Hindlimb muscle (tissue), 1 donor: Measurements from ENCODE around the gene SSH2. TPM values are rescaled to one million over a fixed set of nuclear protein-coding genes. Genes with fewer than 3 reads are reported as not detected.
"Not testable (repeated sequence)": the region's sequence is repeated elsewhere in the genome, so short reads cannot be mapped to it uniquely, and the experiment has no call there.

Experiments
- DNase-seq: peaks from one replicate; pipeline ENCODE4 v3.0.0-alpha.2; 2013
- polyA plus RNA-seq: library from polyadenylated mRNA; unstranded; fragments of 120-200 nt; gene quantifications from one replicate; pipeline ENCODE4 v1.2.1, GENCODE V29; 2013; ENCODE audit not compliant: insufficient read length

The SSH2 gene
- polyA plus RNA-seq, 1 donor: 23.5 TPM

DNA sequence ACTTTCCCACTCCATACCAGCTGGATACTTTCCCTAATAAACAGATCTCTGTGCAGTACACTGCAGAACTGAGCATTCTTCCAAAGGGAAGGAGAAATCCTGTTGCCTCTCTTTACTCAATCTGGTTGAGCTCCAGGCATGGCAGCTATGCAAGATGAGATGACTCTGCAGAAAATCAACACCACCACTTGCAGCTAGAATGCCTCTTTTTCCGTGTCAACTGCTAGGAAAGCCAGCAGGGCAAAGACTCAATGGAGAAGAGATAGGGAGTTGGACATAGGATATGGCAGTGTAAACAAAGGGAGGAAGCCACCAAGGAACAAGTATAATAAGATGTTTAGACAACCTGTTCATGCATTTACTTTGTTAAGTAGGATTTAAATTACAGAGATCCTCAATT lies 266.9 kb downstream of the SSH2 start:
- no peak for DNase-seq

DNA sequence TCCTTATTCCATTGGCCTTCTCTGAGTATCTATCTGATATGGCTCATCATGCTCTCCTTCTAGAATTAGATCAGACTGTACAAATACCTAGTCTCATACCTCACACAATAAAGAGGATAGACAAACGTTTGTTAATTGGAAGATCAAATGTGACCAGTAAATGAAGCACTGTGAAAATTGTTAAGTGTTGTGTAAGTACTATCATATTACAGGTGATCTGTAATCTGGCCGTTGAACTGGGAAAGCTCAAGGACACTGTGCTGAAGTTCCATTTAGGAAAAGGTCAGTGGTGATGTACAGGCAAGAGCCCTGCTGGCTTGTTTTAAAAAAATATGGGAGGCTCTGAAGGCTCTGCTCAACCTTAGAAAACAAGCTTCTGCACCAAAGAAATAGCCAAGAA lies 268.8 kb downstream of the SSH2 start:
- DNase-seq: no peak

DNA sequence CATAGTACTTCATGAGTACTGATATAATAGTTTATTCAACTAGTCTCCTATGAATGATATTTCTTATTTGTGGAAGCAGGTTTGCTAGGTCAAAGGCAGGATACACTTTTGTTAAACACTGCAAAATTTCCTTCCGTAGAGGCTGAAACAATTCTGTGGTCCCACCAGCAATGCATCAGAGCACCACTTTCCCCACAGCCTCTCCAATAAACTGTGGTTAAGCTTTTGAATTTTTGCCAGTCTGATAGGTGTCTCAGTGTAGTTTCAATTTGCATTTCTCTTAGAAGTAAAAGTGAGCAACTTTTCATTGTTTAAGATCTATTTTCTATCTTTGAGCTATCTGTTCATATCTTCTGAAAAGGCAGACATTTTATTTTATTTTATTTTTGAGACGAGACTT lies 270.9 kb downstream of the SSH2 start:
- no peak for DNase-seq

DNA sequence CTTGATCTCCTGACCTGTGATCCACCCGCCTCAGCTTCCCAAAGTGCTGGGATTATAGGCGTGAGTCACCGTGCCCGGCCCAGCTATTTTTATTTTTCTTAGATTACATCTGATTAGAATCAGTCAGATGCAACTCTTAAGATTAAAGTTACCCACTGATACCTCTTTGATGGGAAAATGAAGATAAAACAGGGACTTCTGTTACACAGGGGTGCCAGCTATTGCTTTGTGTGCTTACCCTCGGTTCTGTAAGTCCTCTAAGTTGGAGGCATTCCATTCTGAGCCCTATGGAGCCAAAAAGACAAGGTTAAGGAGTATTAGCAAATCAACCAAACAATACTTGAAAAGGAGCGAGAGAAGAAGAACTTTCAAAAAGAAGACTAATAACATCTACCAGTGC lies 274.7 kb downstream of the SSH2 start:
- no peak for DNase-seq

DNA sequence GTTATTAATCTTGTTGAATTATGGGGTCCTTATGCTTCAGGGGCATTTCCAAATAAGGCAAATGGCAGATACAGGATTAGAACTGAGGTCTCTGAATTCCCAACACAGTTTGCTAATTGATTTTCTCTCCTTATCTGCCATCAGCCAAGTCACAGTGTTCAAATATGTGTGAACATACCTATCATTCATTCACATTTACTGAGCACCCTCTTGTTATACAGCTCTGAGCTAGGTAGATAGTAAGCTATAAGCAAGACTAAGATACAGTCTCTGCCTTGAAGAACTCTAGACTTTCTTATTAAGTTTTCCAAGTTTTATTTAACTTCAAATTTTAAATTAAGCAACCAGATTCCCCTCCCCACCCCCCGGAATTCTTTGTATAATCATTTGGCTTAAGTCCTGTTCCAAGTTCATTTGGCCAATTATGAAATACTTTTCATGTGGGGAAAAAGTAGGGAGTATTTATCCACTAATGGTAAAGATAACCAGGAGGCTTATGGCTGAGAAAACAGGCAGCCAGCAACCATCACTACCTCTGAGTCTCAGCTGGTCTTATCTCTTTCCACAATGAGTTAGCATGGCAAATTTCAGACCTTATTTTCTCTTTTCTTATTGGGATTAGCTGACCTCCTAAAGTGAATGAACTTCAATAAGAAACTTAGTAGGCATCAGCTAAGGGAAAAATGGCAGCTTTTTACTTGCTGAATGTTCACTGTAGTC lies 275.9 kb downstream of the SSH2 start:
- no peak for DNase-seq

DNA sequence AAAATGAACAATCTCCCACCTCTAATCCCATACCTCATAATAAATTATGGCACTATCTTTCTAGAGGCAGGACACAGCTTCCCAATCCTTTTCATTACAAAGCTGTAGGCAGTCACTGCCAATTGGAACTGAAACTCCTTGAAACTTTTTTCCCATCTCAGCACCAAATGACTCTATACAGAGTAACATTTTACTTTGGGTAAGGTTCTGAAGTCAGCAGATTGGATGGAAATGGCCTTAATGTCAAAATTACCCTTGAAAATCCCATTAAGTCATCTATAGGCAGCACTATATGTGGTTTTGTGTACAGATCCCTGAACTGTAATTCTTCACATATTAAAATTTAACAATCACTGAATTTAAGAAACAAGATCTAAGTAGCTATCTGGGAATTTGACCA lies 277.1 kb downstream of the SSH2 start:
- no peak for DNase-seq

DNA sequence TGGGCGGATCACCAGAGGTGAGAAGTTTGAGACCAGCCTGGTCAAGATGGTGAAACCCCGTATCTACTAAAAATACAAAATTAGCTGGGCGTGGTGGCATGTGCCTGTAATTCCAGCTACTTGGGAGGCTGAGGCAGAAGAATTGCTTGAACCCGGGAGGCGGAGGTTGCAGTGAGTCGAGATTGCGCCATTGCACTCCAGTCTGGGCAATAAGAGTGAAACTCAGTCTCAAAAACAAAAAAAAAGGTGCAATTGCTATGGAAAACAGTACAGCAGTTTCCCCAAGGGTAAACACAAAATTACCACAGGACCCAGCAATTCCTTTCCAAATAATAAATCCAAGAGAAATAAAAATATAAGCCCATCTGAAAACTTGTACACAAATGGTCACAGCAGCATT lies 278.1 kb downstream of the SSH2 start:
- DNase-seq: not testable (repeated sequence)

DNA sequence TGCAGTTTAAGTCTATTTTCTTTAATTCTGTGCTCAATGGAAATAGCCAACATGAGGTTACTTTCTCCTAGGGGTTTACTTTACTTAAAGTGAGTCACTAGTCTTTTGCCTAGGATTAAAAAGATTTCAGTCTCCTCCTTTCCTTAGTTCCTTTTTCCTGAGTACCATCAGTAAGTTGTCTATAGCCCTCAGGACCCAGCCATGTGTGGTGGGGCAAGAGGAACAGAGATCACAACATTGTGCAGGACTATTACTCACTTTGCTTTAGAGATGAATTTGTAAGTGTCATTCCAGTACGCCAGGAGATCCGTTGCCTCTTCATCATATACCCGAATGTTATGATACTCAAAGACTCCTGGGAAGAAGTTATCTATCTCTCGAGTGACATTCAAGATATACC lies 279.6 kb downstream of the SSH2 start:
- no peak for DNase-seq

DNA sequence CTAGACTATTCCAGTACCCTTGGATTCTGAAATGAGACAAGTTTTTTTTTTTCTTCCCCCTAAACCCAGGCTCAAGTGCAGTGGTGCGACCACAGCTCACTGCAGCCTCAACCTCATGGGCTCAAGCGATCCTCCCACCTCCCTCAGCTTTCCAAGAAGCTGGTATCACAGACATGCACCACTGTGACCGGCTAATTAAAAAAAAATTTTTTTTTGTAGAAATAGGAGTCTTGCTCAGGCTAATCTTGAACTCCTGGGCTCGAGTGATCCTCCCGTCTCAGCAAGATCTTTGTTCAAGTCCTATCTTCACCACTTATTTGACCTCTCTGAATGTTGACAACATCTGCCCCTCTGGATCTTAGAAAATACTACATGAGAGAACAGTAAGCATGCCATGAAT lies 280.7 kb downstream of the SSH2 start:
- DNase-seq: no peak

DNA sequence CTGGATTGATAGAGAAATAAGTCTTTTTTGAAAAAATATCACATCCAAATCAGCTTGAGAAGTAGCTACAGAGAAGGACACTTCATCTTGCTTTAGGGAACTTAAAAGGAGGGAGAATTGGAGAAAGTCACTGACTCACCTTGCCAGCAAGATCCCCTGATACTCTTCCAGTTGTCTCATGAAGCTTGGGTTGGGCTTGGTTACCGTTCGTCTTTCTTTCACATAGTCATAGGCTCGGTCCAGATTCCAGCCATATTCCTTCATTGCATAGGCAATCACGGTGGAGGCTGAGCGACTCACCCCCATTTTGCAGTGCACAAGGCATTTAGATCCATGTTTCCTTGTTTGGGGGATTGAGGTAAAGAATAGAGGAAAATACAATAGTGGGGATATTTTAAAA lies 282.0 kb downstream of the SSH2 start:
- no peak for DNase-seq

DNA sequence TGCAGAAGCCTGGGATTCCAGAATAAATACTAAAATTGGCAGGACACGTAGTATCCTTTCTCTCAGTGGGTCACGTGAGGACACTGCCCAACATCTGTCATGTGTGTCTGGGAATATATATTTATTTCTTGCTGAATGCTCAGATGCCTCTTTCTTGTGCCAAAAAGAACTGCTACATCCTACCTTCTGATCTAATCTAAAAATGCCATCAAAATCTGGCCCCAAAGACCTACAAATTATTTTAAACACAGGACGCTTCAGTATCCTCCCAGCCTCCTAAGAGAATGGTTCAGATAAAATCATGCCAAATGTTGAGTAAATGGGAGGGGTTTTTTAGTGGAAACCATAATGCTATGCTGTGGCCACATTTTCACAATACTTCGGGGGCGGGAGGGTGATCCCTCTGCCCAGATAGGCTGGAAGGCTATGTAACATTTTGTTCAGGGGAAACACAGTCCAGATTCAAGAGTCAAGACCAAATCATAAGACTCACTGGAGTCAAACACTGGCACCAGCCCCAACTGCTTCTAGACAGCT lies 284.4 kb downstream of the SSH2 start:
- DNase-seq: peak; percentile 42

DNA sequence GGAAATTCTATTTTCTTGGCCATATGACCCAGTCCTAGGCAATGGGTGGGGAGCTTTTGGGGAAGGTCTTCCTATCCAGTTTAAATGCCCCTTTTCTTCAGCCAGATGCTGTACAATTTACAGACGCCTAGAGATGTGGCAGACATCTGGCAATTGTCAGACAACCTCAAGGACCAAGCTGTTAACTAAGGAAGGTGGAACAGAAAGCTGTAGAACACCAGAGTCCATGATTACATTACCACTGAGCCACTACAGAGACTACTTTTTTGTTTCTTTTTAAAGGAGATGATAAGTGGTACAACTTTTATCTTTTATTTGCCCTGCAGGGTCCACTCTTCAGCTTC lies 286.2 kb downstream of the SSH2 start:
- DNase-seq: no peak

DNA sequence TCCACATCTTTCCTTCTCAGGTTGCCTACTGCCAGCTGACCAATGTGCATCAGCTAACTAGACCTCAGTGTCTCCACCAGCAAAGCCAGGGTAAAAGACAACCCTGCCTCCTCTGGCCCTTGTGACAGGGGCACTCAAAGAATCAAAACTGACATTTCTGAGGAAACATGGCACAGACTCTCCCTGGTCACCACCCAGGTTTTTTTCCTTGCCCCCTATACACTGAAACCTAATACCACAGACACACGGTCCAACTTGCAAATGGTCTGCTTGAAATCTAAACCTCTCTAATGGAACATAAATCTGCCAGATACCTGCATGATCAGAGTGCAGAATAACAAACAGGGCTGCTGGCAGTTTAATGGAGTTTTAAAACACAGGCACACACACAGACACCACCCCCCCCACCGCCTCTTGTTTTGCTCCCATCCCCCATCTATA lies 287.8 kb downstream of the SSH2 start:
- DNase-seq: no peak

DNA sequence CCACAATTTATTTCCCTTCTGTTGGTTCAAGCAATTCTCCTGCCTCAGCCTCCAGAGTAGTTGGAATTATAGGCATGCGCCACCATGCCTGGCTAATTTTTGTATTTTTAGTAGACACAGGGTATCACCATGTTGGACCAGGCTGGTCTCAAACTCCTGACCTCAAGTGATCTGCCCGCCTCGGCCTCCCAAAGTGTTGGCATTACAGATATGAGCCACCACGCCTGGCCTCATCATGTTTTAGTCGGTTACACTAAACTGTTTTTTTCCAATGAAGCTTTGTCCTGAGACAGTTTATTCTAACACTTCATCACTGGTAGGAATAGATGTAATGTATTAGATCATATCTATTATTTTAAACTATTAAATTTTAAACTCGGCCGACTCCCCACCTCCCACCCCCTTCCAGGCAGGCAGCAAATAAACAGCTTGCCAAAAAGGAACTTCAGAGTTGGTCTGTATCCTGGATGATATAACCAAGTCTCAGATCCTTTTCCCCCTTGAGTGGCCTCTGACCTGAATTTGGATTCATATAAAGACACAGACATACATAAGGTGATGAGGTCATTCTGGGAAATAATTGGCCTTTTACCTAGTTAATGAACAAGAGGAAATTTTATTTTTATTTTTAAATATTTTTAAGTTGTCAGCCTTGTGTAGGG lies 288.9 kb downstream of the SSH2 start:
- no peak for DNase-seq

DNA sequence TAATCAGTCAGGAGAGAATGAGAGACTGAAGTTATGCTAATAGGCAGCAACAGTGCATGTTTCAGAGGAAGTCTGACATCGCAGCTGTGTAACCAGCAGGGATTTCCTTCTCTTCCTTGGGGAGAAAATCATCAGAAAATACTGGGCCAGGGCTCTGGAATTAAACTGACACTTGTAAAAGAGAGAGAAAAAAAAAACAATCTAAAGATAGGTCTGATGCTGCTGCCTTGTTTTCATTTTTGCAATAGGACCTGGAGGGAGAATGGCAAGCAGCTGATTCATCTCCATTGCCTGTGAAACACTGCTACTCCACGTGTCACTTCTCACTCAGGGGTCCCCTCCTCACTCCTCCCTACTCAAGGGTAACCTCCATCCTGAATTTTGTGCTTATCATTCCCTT lies 289.6 kb downstream of the SSH2 start:
- no peak for DNase-seq

DNA sequence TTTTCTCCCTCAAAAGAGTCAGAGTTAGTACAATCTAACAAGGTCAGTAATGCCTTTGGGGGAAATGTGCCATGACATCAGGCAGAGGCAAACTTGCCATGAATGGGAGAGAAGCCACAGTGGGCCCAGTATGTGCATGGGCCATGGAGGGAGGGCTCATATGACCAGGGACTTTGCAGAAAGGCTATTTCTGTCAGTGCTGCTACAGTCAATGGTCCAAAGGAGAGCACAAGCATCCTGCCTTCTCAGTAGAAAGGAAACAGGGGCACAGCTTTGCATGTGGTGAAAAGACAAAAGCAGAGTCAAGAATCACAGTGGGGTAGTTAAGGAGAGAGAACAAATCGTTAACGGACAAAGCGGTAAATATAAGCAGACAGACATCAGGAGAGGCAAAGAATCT lies 296.1 kb downstream of the SSH2 start:
- no peak for DNase-seq

DNA sequence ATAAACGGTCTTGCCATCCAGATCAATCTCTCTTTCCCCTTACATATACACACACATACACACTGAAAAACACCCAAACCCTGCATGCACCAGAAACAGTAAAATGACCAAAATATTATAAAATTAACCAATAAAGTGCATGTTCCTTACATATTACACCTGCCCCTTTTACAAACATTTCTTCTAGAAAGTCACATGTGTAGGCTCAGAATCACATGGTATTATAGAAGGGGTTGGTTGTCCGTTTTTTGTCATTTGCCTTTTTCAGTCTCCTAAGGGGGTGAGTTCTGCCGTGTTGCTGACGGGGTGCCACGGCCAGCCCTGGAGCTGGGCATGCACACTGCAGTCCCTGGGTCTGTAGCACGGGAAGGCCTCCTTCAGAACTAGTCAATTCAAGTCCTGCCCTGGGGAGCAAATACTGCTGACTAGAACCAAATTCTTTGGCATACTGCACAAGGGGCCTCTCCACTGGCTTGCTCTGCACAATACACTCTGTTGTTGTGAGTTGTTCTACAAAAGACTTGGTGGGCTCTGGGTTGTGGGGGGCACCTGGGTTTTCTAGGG lies 299.3 kb downstream of the SSH2 start:
- DNase-seq: no peak

DNA sequence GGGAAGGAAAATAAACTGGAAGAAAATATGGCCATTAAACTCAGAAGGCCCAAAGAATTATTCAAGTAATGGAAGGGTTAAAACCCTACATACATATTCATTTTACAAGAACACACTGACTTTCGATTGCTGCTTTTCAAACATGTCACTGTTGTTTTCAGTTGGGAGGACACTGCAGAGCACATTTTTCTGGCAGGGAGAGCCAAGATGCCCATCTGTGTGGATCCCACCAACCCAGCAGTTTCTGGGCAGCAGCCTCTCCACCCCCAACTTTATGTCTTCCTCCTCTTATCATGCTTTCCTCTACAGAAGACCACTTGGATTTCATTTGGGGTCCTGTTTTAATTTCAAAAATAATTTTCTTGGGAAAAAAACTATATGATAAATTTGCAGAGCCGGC lies 300.2 kb downstream of the SSH2 start:
- DNase-seq: no peak

DNA sequence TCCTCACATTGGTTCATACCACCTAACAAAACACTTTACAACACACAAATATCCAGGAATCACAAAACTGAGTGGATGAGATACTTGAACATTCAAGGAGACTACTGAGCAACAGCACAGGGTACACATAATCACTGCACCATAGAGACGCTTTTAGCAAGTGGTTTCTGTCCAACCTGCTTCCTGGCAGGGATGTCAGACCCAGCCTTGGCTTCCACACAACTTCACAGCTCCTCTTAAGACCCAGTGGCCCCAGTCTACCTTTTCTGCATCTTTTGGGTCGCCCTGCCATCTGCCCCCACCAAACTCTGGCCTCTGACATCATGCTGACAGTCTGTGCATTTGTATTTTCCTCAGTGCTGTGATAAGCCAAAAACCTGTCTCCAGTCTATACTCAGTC lies 301.4 kb downstream of the SSH2 start:
- no peak for DNase-seq

DNA sequence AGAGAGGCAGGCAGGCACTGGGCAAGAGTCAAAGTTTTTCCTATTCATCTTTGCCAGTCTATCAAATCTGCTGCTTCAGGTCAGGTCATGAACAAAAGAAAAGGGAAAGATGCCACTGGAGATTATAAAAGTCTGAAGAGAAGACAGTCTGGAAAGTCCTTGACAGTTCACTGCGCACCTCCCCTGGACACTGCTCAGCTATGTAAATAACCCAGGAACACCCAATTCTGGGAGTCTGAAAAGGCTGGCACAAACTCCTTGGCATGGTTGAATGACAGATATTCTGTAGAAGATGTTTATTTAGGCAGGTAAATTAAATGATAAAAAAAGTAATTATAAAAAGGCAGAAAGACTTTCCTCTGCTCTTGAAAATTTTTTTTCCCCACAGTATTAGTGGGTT lies 302.1 kb downstream of the SSH2 start:
- DNase-seq: no peak

DNA sequence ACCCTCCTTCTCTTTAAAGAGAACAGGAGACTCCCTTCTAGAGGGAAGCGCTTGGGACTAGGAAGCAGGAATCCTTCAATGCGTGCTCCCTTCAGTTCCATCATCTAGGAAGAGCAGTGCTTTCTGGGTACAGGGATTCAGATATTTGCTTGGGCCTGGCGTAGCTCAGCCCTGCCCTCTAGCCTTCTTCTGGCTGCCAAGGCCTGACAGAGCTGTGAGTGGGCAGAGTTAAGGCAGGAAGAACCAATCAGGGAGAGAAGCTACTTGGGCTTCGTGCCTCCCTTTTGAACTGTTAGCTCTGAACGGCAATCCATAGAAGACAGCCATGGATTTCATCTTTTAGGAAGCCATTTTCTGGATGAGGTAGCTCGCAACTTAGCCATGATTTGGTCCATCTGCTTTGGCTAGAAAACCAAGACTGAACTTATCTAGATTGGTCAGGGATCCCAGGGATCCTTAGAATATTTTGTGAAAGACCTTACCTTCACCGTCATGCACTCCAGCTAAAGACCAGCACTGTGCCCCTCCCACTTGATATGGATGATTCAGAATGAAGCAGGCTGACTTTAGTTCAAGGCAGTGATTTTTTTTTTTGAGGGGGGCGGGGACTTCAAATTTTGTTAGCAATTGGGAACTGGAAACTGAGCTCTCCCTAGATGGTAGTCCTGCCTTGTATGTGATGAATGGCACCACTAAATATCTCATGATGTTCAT lies 304.8 kb downstream of the SSH2 start:
- no peak for DNase-seq

DNA sequence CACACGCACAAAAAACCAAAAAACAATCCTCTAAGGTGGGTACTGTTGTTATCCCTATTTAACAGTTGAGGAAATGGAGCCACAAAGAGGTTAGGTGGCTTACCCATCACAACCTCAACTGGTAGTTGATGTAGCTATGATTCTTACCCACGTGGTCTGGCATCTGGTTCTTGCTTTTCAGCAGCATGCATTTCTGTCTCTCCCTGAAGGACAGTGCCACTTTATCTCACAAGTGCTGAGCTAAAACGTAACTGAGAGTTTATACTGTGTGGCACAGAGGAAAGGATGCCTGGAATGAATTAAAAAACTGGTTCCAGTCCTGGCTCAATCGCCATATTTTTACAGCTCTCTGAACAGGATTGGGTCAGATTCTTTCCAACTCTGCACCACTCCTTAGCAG lies 305.4 kb downstream of the SSH2 start:
- no peak for DNase-seq

DNA sequence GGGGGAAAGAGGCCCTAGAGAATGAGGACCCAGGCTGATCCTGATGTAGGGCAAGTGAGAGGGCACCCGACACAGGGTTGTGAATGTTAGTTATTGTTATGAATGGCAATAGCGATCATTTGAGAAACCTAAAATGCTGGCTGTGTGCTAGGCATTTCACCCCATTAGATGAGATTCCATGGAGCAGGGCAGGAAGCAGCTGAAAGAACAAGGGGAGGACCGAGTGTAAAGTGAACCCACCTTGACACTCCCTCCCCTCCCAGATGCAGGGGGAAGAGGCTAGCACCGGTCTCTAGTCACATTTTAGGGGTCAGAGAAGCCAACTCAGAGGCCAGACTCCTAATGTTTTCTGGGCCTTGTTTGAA lies 306.8 kb downstream of the SSH2 start:
- DNase-seq: no peak
